Measurements from ENCODE around the gene EEF1B2.

DNA sequence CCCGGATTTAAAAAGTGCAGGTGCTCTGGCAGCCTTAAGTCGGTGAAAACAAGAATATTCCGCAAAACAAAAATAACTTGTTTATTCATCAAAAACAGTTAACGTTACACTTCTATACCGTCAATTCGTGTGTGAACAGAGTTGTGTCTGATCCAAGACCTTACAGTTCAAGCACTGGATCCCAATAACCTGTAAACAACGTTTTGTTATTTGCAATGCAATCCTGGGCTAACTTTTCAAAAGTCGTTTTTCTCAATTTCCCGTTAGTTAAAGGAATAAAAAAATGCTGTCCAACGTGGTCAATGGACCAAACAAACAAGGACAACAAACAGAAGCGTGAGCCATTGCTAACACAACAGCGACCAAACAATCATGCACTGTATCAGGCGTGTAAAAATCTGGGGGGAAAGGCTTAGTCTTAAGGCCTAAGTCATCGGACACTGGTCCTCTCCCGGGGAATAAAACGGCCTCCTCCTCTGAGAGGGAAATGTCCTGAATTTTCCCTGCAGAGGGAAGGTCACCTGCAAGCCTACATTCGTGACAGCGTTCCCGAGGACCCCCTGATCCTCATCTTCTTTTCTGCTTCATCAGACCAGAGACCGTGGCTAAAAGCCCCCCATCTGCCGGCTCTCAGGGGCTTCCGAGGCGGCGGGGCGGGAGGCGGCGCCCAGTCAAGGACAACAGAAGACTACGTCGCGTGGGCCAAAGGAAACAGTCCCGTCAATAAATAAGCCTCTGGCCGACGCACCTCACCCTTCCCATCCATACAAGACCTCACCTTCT is 941 bp upstream of the EEF1B2 start:
- TF ChIP-seq, protein P1, sequence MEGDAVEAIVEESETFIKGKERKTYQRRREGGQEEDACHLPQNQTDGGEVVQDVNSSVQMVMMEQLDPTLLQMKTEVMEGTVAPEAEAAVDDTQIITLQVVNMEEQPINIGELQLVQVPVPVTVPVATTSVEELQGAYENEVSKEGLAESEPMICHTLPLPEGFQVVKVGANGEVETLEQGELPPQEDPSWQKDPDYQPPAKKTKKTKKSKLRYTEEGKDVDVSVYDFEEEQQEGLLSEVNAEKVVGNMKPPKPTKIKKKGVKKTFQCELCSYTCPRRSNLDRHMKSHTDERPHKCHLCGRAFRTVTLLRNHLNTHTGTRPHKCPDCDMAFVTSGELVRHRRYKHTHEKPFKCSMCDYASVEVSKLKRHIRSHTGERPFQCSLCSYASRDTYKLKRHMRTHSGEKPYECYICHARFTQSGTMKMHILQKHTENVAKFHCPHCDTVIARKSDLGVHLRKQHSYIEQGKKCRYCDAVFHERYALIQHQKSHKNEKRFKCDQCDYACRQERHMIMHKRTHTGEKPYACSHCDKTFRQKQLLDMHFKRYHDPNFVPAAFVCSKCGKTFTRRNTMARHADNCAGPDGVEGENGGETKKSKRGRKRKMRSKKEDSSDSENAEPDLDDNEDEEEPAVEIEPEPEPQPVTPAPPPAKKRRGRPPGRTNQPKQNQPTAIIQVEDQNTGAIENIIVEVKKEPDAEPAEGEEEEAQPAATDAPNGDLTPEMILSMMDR (IDR thresholded peaks at IDR 0.05), result no peak
- TF ChIP-seq POLR2A (IDR thresholded peaks at IDR 0.05), result no peak

All from right lobe of liver (tissue), 4 donors.